Esophagus muscularis mucosa (tissue), 4 donors: ENCODE results near the gene TTC3. TPM values are rescaled to one million over a fixed set of nuclear protein-coding genes. Genes with fewer than 3 reads are reported as not detected.
A peak's percentile ranks its signal among the peaks of the same experiment; 100 is the strongest.

Experiments
- DNase-seq: peaks from one replicate; pipeline ENCODE4 v3.0.0-alpha.2; 2017; ENCODE audit errors: extremely low spot score
- H3K27ac ChIP-seq, 4 donors: fragments of 200-600 bp; sonication (generic); replicated peaks in 1 of 4; 1 replicate in 3 of 4; 2 replicates in 1 of 4; pipeline ENCODE4 v1.5.1; 2016 to 2019; ENCODE audit warnings: mild to moderate bottlenecking in 1 of 4
- H3K27me3 ChIP-seq, 4 donors: fragments of 200-600 bp; sonication (generic); one replicate each; pipeline versions ENCODE4 v1.5.1 to v1.6.0; 2016 to 2019
- H3K36me3 ChIP-seq, 4 donors: fragments of 200-600 bp; sonication (generic); one replicate each; pipeline ENCODE4 v1.5.1; 2016 to 2019
- H3K4me1 ChIP-seq, 4 donors: fragments of 200-600 bp; sonication (generic); one replicate each; pipeline ENCODE4 v1.5.1; 2016 to 2019
- H3K4me3 ChIP-seq, 4 donors: fragments of 200-600 bp; sonication (generic); 1 replicate in 2 of 4; 2 replicates in 2 of 4; pipeline ENCODE4 v1.5.1; 2016 to 2019; ENCODE audit warnings: mild to moderate bottlenecking in 4 of 4, moderate library complexity in 1 of 4
- H3K9me3 ChIP-seq, 4 donors: fragments of 200-600 bp; sonication (generic); 1 replicate in 3 of 4; 2 replicates in 1 of 4; pipeline ENCODE4 v1.5.1; 2016 to 2019
- CTCF ChIP-seq, 3 experiments: fragments of 200-600 bp in 2 of 3; fragments of 450-650 bp in 1 of 3; sonication (generic) in 2 of 3; IDR thresholded peaks; one replicate each; pipeline ENCODE4 v1.5.1; 2017 to 2019; ENCODE audit warnings: antibody characterized with exemption in 3 of 3, mild to moderate bottlenecking in 2 of 3, moderate library complexity in 1 of 3
- EP300 ChIP-seq: sonication (generic); formaldehyde crosslinking; IDR thresholded peaks from one replicate; pipeline ENCODE4 v1.6.1; 2017; ENCODE audit warnings: antibody characterized with exemption
- POLR2A ChIP-seq: fragments of 450-650 bp; IDR thresholded peaks from one replicate; pipeline ENCODE4 v1.6.1; 2017; ENCODE audit warnings: antibody characterized with exemption, moderate library complexity, mild to moderate bottlenecking, low read depth
- POLR2AphosphoS5 ChIP-seq, 2 donors: sonication (generic); formaldehyde crosslinking; IDR thresholded peaks; one replicate each; pipeline ENCODE4 v1.6.1; 2017; ENCODE audit warnings: antibody characterized with exemption in 2 of 2
- WGBS: methylation state at CpG from one replicate; pipeline ENCODE4 v1.1.5; 2018; 5-methylcytosine and 5-hydroxymethylcytosine counted together
- intact Hi-C: fragments of 100-400 bp; cut with DNase I; formaldehyde crosslinking; loops from one replicate; pipeline ENCODE4 v1.15.1; 2023
- total RNA-seq, 4 donors: library from RNA; depleted of rRNA; stranded (reverse); fragments of >200 nt; gene quantifications; one replicate each; pipeline versions ENCODE4 v1.1.0 to v1.2.1, GENCODE V29; 2016

The TTC3 gene
- total RNA-seq, 4 donors from 2014 or later = 86.0 to 162 (median 104) TPM

- H3K4me1 ChIP-seq = peaks cover 0 to 11% (median 8%) of the 10 kb centered on the region in 4 donors
- H3K4me3 ChIP-seq = no peak overlapping the region
- DNase-seq = no peak
- 67% methylated on average over 2 of the region's 2 CpGs for WGBS
- H3K27ac ChIP-seq = no peak overlapping the region
- TF ChIP-seq CTCF (IDR thresholded peaks at IDR 0.05) = no peak
- no peak for TF ChIP-seq POLR2A
- no peak for TF ChIP-seq POLR2AphosphoS5 (IDR thresholded peaks at IDR 0.05)
- TF ChIP-seq EP300 = no peak
- H3K36me3 ChIP-seq = no peaks in the 10 kb centered on the region
- H3K27me3 ChIP-seq = no peaks in the 10 kb centered on the region
- H3K9me3 ChIP-seq = no peaks in the 10 kb centered on the region
- intact Hi-C loops = no loop called here
Observed at GRCh38 chr21:37058261-37058660, 14.8 kb upstream of the TTC3 start.

- intact Hi-C loops = no loop called here
- Histone ChIP-seq H3K4me1 (peaks cover 0 to 11% (median 8%) of the 10 kb centered on the region in 4 donors), H3K9me3 (no peaks in the 10 kb centered on the region), H3K36me3 (no peaks in the 10 kb centered on the region), H3K27ac (no peak overlapping the region), H3K27me3 (no peaks in the 10 kb centered on the region), H3K4me3 (no peak overlapping the region)
- TF ChIP-seq CTCF (IDR thresholded peaks at IDR 0.05) (no peak), EP300 (no peak), POLR2AphosphoS5 (IDR thresholded peaks at IDR 0.05) (no peak), POLR2A (no peak)
- no peak for DNase-seq
- WGBS = 82% methylated on average over 5 of the region's 5 CpGs
Observed at GRCh38 chr21:37059181-37059580, 13.9 kb upstream of the TTC3 start.

GRCh38 chr21:37060296-37060695, 12.8 kb upstream of the TTC3 start:
- Histone ChIP-seq H3K4me3 (no peak overlapping the region), H3K9me3 (no peaks in the 10 kb centered on the region), H3K27me3 (no peaks in the 10 kb centered on the region), H3K27ac (no peak overlapping the region), H3K36me3 (peaks cover 0 to 11% (median 5%) of the 10 kb centered on the region in 4 donors), H3K4me1 (peaks cover 0 to 11% (median 8%) of the 10 kb centered on the region in 4 donors)
- DNase-seq = no peak
- WGBS = 86% methylated on average over 1 of the region's 1 CpG
- no peak for TF ChIP-seq POLR2A
- TF ChIP-seq POLR2AphosphoS5 (IDR thresholded peaks at IDR 0.05) = peak; percentile 39 to 40
- no peak for TF ChIP-seq EP300
- TF ChIP-seq CTCF (IDR thresholded peaks at IDR 0.05) = no peak
- intact Hi-C loops = no loop called here

- DNase-seq = no peak
- Histone ChIP-seq H3K9me3 (no peaks in the 10 kb centered on the region), H3K4me3 (no peak overlapping the region), H3K27ac (no peak overlapping the region), H3K4me1 (peaks cover 0 to 11% (median 8%) of the 10 kb centered on the region in 4 donors), H3K27me3 (no peaks in the 10 kb centered on the region), H3K36me3 (peaks cover 0 to 26% (median 9%) of the 10 kb centered on the region in 4 donors)
- intact Hi-C loops = no loop called here
- 74% methylated on average over 7 of the region's 7 CpGs for WGBS
- no peak for TF ChIP-seq EP300
Observed at GRCh38 chr21:37061926-37062592, 11.0 kb upstream of the TTC3 start.

- Histone ChIP-seq H3K4me3 (no peak overlapping the region), H3K4me1 (peaks cover 0 to 11% (median 8%) of the 10 kb centered on the region in 4 donors), H3K27ac (no peak overlapping the region), H3K27me3 (no peaks in the 10 kb centered on the region), H3K36me3 (peaks cover 0 to 30% (median 12%) of the 10 kb centered on the region in 4 donors), H3K9me3 (no peaks in the 10 kb centered on the region)
- DNase-seq = no peak
- WGBS = 78% methylated on average over 6 of the region's 6 CpGs
- TF ChIP-seq CTCF (IDR thresholded peaks at IDR 0.05) (no peak), POLR2AphosphoS5 (IDR thresholded peaks at IDR 0.05) (no peak), EP300 (no peak), POLR2A (no peak)
- intact Hi-C loops = no loop called here
Observed at GRCh38 chr21:37062593-37062935, 10.5 kb upstream of the TTC3 start.
